GM12878 (cell line): Measurements from ENCODE around the gene SFXN1. TPM values are rescaled to one million over a fixed set of nuclear protein-coding genes. Genes with fewer than 3 reads are reported as not detected.

ENCODE experiments used
- ATAC-seq: fragments of 200-7000 bp; cut with Tn5 transposase; 3 replicates; pipeline ENCODE4 v1.9.1; 2020; ENCODE audit warnings: mild to moderate bottlenecking, moderate library complexity
- BruUV-seq: library from RNA; stranded (reverse); fragments of 400-500 nt; replicated peaks from 2 replicates; lab custom pipeline; 2021; lab: Mats Ljungman, UMichigan
- CTCF ChIA-PET: fragments of 300-600 bp; sonication (Branson Sonifier 250); formaldehyde crosslinking; extraction: SDS; loops from one replicate; lab custom pipeline; 2021; ENCODE audit warnings: inconsistent platforms; lab: Yijun Ruan, JAX
- POLR2A ChIA-PET: fragments of 350-600 bp; formaldehyde crosslinking; extraction: SDS; loops from one replicate; lab custom pipeline; 2021; ENCODE audit warnings: inconsistent platforms; lab: Charles Lee
- RAD21 ChIA-PET: fragments of 300-600 bp; sonication (Branson Sonifier 250); formaldehyde crosslinking; loops from one replicate; lab custom pipeline; 2023; ENCODE audit warnings: antibody characterized with exemption; ENCODE audit not compliant: unreplicated experiment; lab: Charles Lee
- SMC1A ChIA-PET: fragments of 300-600 bp; sonication (Branson Sonifier 250); formaldehyde crosslinking; loops from one replicate; lab custom pipeline; 2023; ENCODE audit not compliant: unreplicated experiment, uncharacterized antibody; lab: Charles Lee
- DNase-seq: peaks from one replicate; pipeline ENCODE4 v3.0.0-alpha.2; 2011; ENCODE audit warnings: low read depth, low spot score
- FAIRE-seq: peaks from 3 replicates; lab custom pipeline; 2011; peaks lifted over from hg19 to GRCh38; lab: Jason Lieb, UNC
- H2AFZ ChIP-seq: 2 replicates; pipeline ENCODE4 v1.6.0; 2011; ENCODE audit warnings: low read depth, low read length, control low read depth; ENCODE audit not compliant: control insufficient read depth
- H3K27ac ChIP-seq: 2 replicates; pipeline ENCODE4 v1.5.1; 2011; ENCODE audit warnings: control low read depth; ENCODE audit not compliant: control insufficient read depth, insufficient read depth
- H3K27me3 ChIP-seq, 2 experiments: replicated peaks in 1 of 2; 2 replicates each; pipeline versions ENCODE4 v1.6.0 to v1.6.1; 2011; ENCODE audit warnings: low read length in 1 of 2; ENCODE audit not compliant: control insufficient read depth in 2 of 2, insufficient read depth in 2 of 2
- H3K36me3 ChIP-seq, 2 experiments: 2 replicates each; pipeline ENCODE4 v1.5.1; 2011; ENCODE audit warnings: low read length in 1 of 2; ENCODE audit not compliant: control insufficient read depth in 2 of 2, insufficient read depth in 2 of 2
- H3K4me1 ChIP-seq: 2 replicates; pipeline ENCODE4 v1.6.1; 2011; ENCODE audit warnings: mild to moderate bottlenecking, low read length, moderate library complexity, mixed read lengths; ENCODE audit not compliant: control insufficient read depth, insufficient read depth
- H3K4me2 ChIP-seq: 2 replicates; pipeline ENCODE4 v1.6.0; 2011; ENCODE audit warnings: control low read depth; ENCODE audit not compliant: control insufficient read depth, insufficient read depth
- H3K4me3 ChIP-seq: fragments of 200-600 bp; sonication (generic); 2 replicates; pipeline ENCODE4 v1.5.1; 2016
- H3K79me2 ChIP-seq: 2 replicates; pipeline ENCODE4 v1.6.0; 2011; ENCODE audit warnings: low read length; ENCODE audit not compliant: control insufficient read depth, insufficient read depth
- H3K9ac ChIP-seq: 2 replicates; pipeline ENCODE4 v1.8.0; 2011; ENCODE audit warnings: low read length, control low read depth, mixed read lengths; ENCODE audit not compliant: control insufficient read depth, insufficient read depth
- H3K9me3 ChIP-seq: replicated peaks from 3 replicates; pipeline ENCODE4 v1.5.1; 2011; ENCODE audit warnings: mild to moderate bottlenecking, low read length; ENCODE audit not compliant: control insufficient read depth, insufficient read depth
- H4K20me1 ChIP-seq: 2 replicates; pipeline ENCODE4 v1.6.0; 2011; ENCODE audit not compliant: control insufficient read depth, insufficient read depth
- ASH2L ChIP-seq: fragments of 300-600, 200-600 bp; sonication (generic); IDR thresholded peaks from 2 replicates; pipeline ENCODE4 v1.6.1; 2017; ENCODE audit warnings: low read depth, mild to moderate bottlenecking, borderline replicate concordance
- BMI1 ChIP-seq: fragments of 450-650 bp; IDR thresholded peaks from 2 replicates; pipeline ENCODE4 v1.6.1; 2016; ENCODE audit warnings: mild to moderate bottlenecking, moderate library complexity, borderline replicate concordance
- IRF4 ChIP-seq: IDR thresholded peaks from 2 replicates; pipeline ENCODE4 v1.6.1; 2011; ENCODE audit warnings: low read depth, low read length
- MTA2 ChIP-seq: fragments of 450-650 bp; IDR thresholded peaks from 2 replicates; pipeline ENCODE4 v1.6.1; 2016; ENCODE audit warnings: low read depth, mild to moderate bottlenecking, moderate library complexity
- MTA3 ChIP-seq: IDR thresholded peaks from 2 replicates; pipeline ENCODE4 v1.6.1; 2012; ENCODE audit warnings: low read length, inconsistent platforms, borderline replicate concordance
- NR2C2 ChIP-seq: IDR thresholded peaks from 2 replicates; pipeline ENCODE4 v1.6.1; 2011; ENCODE audit warnings: borderline replicate concordance, low read depth; ENCODE audit not compliant: control insufficient read depth, insufficient read length
- POU2F2 ChIP-seq: IDR thresholded peaks from 3 replicates; pipeline ENCODE4 v1.6.1; 2011; ENCODE audit warnings: low read depth, mild to moderate bottlenecking, low read length, borderline replicate concordance
- RUNX3 ChIP-seq: IDR thresholded peaks from 2 replicates; pipeline ENCODE4 v1.6.1; 2012; ENCODE audit warnings: low read length, inconsistent platforms
- TBL1XR1 ChIP-seq: IDR thresholded peaks from 2 replicates; pipeline ENCODE4 v1.6.1; 2012; ENCODE audit warnings: low read depth, low read length, improper control_type of control experiment
- ZNF274 ChIP-seq: IDR thresholded peaks from one replicate; pipeline ENCODE4 v1.8.0; 2011; ENCODE audit not compliant: insufficient read length, insufficient read depth
- WGBS: methylation state at CpG from one replicate; pipeline ENCODE4 v1.1.6; 2016; ENCODE audit warnings: low lambda C conversion rate; ENCODE audit not compliant: insufficient replicate concordance, insufficient coverage; ENCODE audit errors: missing lambda C conversion rate; 5-methylcytosine and 5-hydroxymethylcytosine counted together
- in situ Hi-C: fragments of 300-500 bp; cut with MboI; formaldehyde crosslinking; loops from 9 replicates; pipeline ENCODE4 v1.14.3; 2018; ENCODE audit warnings: mixed read lengths
- intact Hi-C: fragments of 100-400 bp; cut with micrococcal nuclease; formaldehyde crosslinking; loops from one replicate; pipeline ENCODE4 v1.14.2; 2022; ENCODE audit not compliant: unreplicated experiment
- polyA plus RNA-seq, 11 experiments: library from polyadenylated mRNA; depleted of rRNA in 4 of 11; unstranded in 6 of 11; stranded (reverse) in 5 of 11; fragments of >200 nt; fragmentation: Nextera tagmentation in 4 of 11; fragmentation: Illumina TruSeq in 1 of 11; extraction: Ambion mirVana in 4 of 11; extraction: Trizol in 1 of 11; gene quantifications; 1 replicate in 1 of 11; 2 replicates in 10 of 11; pipeline versions ENCODE4 v1.2.1 to v1.2.3, GENCODE V29; 2011 to 2016; ENCODE audit warnings: inconsistent platforms in 2 of 11, missing spikeins in 2 of 11, low read depth in 1 of 11
- total RNA-seq, 4 experiments: library from RNA; depleted of rRNA in 3 of 4; stranded (reverse); fragments of >200 nt in 3 of 4; fragmentation: Illumina TruSeq in 1 of 4; extraction: Trizol in 1 of 4; gene quantifications; 2 replicates each; pipeline versions ENCODE4 v1.2.1 to v1.2.3, GENCODE V29; 2013 to 2021
- TF ChIP-seq, protein P1 (sequence below): IDR thresholded peaks from 2 replicates; pipeline ENCODE4 v1.6.1; 2012; ENCODE audit warnings: low read length, inconsistent platforms

Gene SFXN1
- total and polyA plus RNA-seq, 10 of the 15 experiments (the other 5 are each of a cell fraction or from before 2014, with no cell fraction given): 18.0 to 248 (median 103) TPM

DNA sequence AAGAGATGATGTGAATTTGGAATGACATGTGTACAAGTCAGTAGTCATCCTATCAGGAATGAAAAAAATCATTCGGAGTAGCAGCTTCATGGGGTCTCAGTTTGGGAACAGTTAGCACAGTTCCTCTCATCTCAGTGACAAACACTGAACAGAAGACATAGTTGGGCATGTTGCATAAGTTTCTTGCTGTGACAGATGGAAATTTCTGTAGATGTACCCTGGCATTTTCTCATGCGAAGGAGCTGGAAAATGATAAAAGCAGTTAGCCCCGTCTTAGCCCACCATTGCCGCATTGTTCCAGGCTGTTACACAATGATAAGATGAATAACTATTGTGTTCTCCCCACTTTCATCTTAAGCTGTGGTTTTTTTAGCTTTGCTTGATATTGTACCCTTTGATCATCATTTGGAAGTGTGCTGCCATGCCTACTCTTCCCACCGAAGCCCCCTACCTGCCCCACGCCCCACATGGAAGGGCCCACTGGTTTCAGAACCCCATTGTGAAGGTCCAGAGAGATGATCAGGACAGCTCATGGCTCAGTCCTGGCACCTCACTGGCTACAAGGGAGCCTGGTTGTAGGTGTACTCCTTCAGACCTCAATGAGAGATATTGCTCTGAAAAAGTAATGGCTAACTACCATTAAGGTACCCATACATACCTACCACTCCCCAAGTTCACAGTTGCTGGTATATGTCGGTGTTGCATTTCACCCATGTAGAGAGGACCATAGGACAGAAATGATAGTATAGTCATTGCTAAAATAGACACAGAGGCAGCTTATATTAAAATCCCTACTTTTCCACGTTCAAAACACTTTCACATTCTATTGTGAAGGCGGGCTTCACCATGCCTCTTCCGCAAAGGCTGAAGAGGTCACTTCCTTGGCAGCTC, 38.8 kb downstream of the SFXN1 start (continued):
- no peak for TF ChIP-seq POU2F2
- TF ChIP-seq ASH2L: no peak
- no peak for TF ChIP-seq IRF4
- no peak for TF ChIP-seq NR2C2
- TF ChIP-seq ZNF274: no peak
- no peak for TF ChIP-seq MTA2
- no peak for TF ChIP-seq RUNX3
- no peak for TF ChIP-seq TBL1XR1
- TF ChIP-seq MTA3: no peak

DNA sequence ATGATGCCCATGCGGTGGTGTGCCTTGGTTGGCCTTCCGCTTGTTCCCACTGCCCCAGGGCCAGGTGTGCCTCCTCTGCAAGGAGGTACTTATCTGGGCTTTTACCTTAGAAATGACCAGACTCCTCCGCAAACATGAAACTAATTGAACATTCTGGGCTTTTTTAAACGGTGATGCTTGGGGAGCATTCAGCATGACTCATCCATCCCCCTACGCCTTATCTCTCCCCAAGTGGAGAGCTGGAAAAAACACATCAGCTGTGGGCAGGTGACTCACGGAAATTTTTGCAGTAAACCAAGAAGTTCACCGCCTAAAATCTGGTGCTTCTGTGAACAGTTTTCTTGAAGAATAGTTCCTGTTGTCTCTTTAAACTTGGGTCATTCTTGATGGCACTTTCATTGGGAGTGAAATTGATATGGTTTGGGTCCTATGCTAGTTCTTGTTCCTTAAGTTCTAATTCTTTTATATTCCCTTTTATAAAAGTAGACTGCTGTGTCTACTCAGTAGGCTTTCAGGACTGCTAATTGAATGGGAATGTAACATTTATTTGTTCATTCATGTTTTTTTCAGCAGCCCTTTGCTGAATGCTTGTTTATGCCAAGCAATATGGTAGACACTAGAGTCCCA, 39.6 kb downstream of the SFXN1 start:
- ChIA-PET SMC1A (no interaction called here), CTCF (no interaction called here), RAD21 (no interaction called here), POLR2A (no interaction called here)
- H4K20me1 ChIP-seq: no peaks in the 10 kb centered on the region
- H3K9ac ChIP-seq: no peak overlapping the region
- intact Hi-C loops (no loop called here), in situ Hi-C loops (no loop called here)
- H3K4me3 ChIP-seq: no peak overlapping the region
- H3K79me2 ChIP-seq: no peaks in the 10 kb centered on the region
- no peak for DNase-seq
- no peaks in the 10 kb centered on the region for H3K27me3 ChIP-seq
- ATAC-seq: no peak
- TF ChIP-seq, protein P1, sequence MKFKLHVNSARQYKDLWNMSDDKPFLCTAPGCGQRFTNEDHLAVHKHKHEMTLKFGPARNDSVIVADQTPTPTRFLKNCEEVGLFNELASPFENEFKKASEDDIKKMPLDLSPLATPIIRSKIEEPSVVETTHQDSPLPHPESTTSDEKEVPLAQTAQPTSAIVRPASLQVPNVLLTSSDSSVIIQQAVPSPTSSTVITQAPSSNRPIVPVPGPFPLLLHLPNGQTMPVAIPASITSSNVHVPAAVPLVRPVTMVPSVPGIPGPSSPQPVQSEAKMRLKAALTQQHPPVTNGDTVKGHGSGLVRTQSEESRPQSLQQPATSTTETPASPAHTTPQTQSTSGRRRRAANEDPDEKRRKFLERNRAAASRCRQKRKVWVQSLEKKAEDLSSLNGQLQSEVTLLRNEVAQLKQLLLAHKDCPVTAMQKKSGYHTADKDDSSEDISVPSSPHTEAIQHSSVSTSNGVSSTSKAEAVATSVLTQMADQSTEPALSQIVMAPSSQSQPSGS: 0 out of 2 replicates have a peak, but pooled peaks have one; percentile 19
- TF ChIP-seq BMI1: no peak
- FAIRE-seq: no peak
- H2AFZ ChIP-seq: no peak overlapping the region
- no peak overlapping the region for H3K4me2 ChIP-seq
- WGBS: 34% methylated on average over 7 of the region's 7 CpGs
- no peak overlapping the region for H3K27ac ChIP-seq
- H3K36me3 ChIP-seq: peaks cover 20 to 56% of the 10 kb centered on the region in 2 experiments
- H3K4me1 ChIP-seq: no peaks in the 10 kb centered on the region
- BruUV-seq: no TSS peak
- H3K9me3 ChIP-seq: no peaks in the 10 kb centered on the region; the same call in 2 of the 3 replicates
